Effector CD8-positive, alpha-beta T cell (primary cell): ENCODE results near the gene KRT75.

ENCODE experiments used
- DNase-seq: peaks from one replicate; lab custom pipeline; 2025; lab: John Stamatoyannopoulos, UW

KRT75 gene

GRCh38 chr12:52392465-52393007, 41.6 kb downstream of the KRT75 start:
- DNase-seq, result no peak

- DNase-seq, result no peak
Observed at GRCh38 chr12:52391618-52392002, 42.6 kb downstream of the KRT75 start.

GRCh38 chr12:52390739-52391617, 43.2 kb downstream of the KRT75 start:
- no peak for DNase-seq

GRCh38 chr12:52389313-52390207, 44.6 kb downstream of the KRT75 start:
- DNase-seq, result no peak

GRCh38 chr12:52387859-52388258, 46.3 kb downstream of the KRT75 start:
- no peak for DNase-seq

GRCh38 chr12:52385226-52385702, 48.9 kb downstream of the KRT75 start, which contains the start of gene KRT84:
KRT84 (minus strand) TSS chr12:52385652; CDS start chr12:52385585, 67 bp downstream.
- no peak for DNase-seq

- DNase-seq, result no peak
Observed at GRCh38 chr12:52383331-52383730, 50.8 kb downstream of the KRT75 start.

- no peak for DNase-seq
Observed at GRCh38 chr12:52382854-52383253, 51.3 kb downstream of the KRT75 start.

GRCh38 chr12:52381206-52381605, 53.0 kb downstream of the KRT75 start:
- DNase-seq, result no peak

- no peak for DNase-seq
Observed at GRCh38 chr12:52380271-52380694, 53.9 kb downstream of the KRT75 start.

- no peak for DNase-seq
Observed at GRCh38 chr12:52379536-52379935, 54.6 kb downstream of the KRT75 start.

GRCh38 chr12:52378091-52378490, 56.1 kb downstream of the KRT75 start:
- no peak for DNase-seq

GRCh38 chr12:52377266-52377665, 56.9 kb downstream of the KRT75 start:
- DNase-seq, result no peak
